ENCODE results near the gene ALAS1. TPM values are rescaled to one million over a fixed set of nuclear protein-coding genes. Genes with fewer than 3 reads are reported as not detected.

ALAS1 gene
- total RNA-seq, 6 experiments from 2014 or later: 73.4 to 783 (median 147) TPM

DNA sequence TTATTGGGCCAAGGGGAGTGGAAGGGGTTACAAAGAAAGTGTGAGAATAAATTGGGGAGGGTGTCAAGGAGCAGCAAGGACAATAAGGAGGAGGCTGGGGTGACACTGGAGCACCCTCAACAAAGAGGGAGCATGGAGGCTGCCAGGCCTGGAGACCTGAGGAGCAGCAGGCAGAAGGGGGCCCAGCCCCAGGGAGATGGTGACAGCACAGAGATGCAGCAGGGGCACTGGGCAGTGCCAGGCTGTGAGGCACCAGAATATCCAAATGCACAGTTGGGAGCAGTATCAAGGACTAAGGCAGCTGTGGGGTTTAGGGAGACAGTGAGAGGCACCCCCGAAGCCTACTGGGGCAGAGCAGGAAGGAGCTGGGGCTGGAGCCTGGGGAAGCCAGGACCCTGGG is 19.4 kb upstream of the ALAS1 start:
- WGBS (ENCODE audit: insufficient coverage, low coverage, low lambda C conversion rate, missing lambda C conversion rate): no CpG with 5 or more reads among the region's 1 CpG
- no peaks in the 10 kb centered on the region for H3K36me3 ChIP-seq
- ATAC-seq (peak in 1 of 4 donors; percentile 2), DNase-seq (peak in 1 of 3 donors; percentile 59)
- no peaks in the 10 kb centered on the region for H3K27me3 ChIP-seq
- TF ChIP-seq POLR2A (IDR thresholded peaks at IDR 0.05): no peak
- TF ChIP-seq, protein P1, sequence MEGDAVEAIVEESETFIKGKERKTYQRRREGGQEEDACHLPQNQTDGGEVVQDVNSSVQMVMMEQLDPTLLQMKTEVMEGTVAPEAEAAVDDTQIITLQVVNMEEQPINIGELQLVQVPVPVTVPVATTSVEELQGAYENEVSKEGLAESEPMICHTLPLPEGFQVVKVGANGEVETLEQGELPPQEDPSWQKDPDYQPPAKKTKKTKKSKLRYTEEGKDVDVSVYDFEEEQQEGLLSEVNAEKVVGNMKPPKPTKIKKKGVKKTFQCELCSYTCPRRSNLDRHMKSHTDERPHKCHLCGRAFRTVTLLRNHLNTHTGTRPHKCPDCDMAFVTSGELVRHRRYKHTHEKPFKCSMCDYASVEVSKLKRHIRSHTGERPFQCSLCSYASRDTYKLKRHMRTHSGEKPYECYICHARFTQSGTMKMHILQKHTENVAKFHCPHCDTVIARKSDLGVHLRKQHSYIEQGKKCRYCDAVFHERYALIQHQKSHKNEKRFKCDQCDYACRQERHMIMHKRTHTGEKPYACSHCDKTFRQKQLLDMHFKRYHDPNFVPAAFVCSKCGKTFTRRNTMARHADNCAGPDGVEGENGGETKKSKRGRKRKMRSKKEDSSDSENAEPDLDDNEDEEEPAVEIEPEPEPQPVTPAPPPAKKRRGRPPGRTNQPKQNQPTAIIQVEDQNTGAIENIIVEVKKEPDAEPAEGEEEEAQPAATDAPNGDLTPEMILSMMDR (IDR thresholded peaks at IDR 0.05): no peak
- H3K9me3 ChIP-seq: no peaks in the 10 kb centered on the region
- H3K27ac ChIP-seq: peak overlapping the region; percentile 64 to 100 (median 94)
- intact Hi-C loops (cut with DNase I): no loop called here
- H3K4me1 ChIP-seq: peaks cover 0 to 66% (median 31%) of the 10 kb centered on the region in 4 donors
- H3K4me3 ChIP-seq: peak overlapping the region in 1 of 3 donors; percentile 38

DNA sequence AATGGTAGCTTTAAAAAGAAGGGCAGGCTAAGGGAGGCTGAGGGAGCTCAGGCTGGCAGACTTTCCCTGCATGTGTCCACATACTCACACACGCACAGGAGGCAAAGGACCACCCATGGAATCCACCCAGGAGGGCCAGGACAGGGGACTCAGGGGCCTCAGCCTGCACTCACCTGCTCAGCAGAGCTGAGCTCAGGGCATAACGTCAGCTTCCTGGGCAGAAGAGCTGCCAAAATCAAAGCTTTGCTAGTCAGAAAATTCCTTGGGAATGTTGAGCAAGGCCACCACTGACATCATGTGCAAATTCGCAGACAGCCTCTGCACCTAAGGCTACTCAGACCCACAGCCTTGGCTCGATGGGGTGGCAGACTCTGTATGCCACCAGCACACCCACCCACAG is 16.4 kb upstream of the ALAS1 start:
- Histone ChIP-seq H3K4me1 (peaks cover 0 to 74% (median 26%) of the 10 kb centered on the region in 4 donors), H3K4me3 (peak overlapping the region in 1 of 3 donors; percentile 40), H3K9me3 (no peaks in the 10 kb centered on the region), H3K36me3 (no peaks in the 10 kb centered on the region), H3K27me3 (no peaks in the 10 kb centered on the region), H3K27ac (peak overlapping the region; percentile 75 to 100 (median 95))
- intact Hi-C loops (cut with DNase I): no loop called here
- ATAC-seq (peak; percentile 28 to 46 (median 39)), DNase-seq (peak; percentile 57 to 86 (median 85))
- TF ChIP-seq, protein P1 (IDR thresholded peaks at IDR 0.05): no peak
- peak; percentile 50 for TF ChIP-seq POLR2A (IDR thresholded peaks at IDR 0.05)
- WGBS (ENCODE audit: insufficient coverage, low coverage, low lambda C conversion rate, missing lambda C conversion rate): 29% methylated on average over 2 of the region's 4 CpGs

DNA sequence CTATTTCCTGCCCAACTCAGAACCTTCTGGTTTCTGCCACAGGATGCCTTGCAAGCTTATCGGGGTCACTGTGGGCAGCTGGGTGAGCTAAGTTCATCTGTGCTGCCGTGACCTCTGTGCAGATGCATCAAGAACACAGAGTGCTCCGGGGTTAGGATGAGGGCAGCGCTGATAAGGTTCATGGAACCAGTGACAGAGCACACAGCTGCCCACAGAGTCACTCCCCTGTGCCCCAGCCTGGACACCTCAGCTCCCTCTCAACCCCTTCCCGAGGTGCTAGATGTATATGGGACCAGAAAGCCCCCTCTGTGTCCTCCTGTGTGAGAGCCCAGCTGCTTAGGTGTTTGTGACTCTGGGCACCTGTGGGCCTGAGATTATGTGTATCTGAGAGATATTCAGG is 15.8 kb upstream of the ALAS1 start:
- peaks cover 0 to 72% (median 24%) of the 10 kb centered on the region in 4 donors for H3K4me1 ChIP-seq
- H3K9me3 ChIP-seq: no peaks in the 10 kb centered on the region
- DNase-seq (peak; percentile 81 to 95 (median 94)), ATAC-seq (peak; percentile 58 to 86 (median 80))
- WGBS (ENCODE audit: insufficient coverage, low coverage, low lambda C conversion rate, missing lambda C conversion rate): 7% methylated on average over 4 of the region's 5 CpGs
- no peaks in the 10 kb centered on the region for H3K36me3 ChIP-seq
- peak; percentile 52 for TF ChIP-seq POLR2A (IDR thresholded peaks at IDR 0.05)
- TF ChIP-seq, protein P1 (IDR thresholded peaks at IDR 0.05): no peak
- H3K27me3 ChIP-seq: no peaks in the 10 kb centered on the region
- H3K27ac ChIP-seq: peak overlapping the region; percentile 75 to 100 (median 95)
- no peak overlapping the region for H3K4me3 ChIP-seq
- intact Hi-C loops (cut with DNase I): no loop called here

DNA sequence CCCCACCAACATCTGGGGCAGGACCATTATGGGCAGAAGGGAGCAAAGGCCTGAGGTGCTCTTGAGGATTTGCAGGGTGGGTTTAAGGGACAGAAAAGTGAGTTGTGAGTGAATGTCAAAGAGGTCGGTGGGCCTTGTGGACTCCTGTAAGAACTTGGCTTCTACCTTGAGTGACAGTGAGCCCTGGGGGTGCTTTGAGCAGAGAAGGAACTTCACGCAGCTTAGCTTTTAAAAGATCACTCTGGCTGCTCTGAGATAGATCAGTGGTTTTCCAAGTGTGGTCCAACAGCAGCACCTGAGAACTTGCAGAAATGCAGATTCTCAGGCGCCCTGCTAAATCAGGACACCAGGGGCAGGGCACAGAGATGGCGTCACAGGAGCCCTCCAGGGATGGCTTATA is 15.3 kb upstream of the ALAS1 start:
- H3K4me3 ChIP-seq: no peak overlapping the region
- peak overlapping the region; percentile 75 to 100 (median 95) for H3K27ac ChIP-seq

More for the DNA sequence above, 15.3 kb upstream of the ALAS1 start:
- TF ChIP-seq, protein P1 (IDR thresholded peaks at IDR 0.05): no peak
- no peak for TF ChIP-seq POLR2A (IDR thresholded peaks at IDR 0.05)
- Histone ChIP-seq H3K36me3 (no peaks in the 10 kb centered on the region), H3K9me3 (no peaks in the 10 kb centered on the region), H3K27me3 (no peaks in the 10 kb centered on the region), H3K4me1 (peaks cover 0 to 76% (median 24%) of the 10 kb centered on the region in 4 donors)
- DNase-seq: no peak
- intact Hi-C loops (cut with DNase I): no loop called here
- no peak for ATAC-seq
- 80% methylated on average over 2 of the region's 4 CpGs for WGBS (ENCODE audit: insufficient coverage, low coverage, low lambda C conversion rate, missing lambda C conversion rate)
